Mesothelial cell of epicardium (in vitro differentiated cells): Measurements from ENCODE around the gene ST6GALNAC4. TPM values are rescaled to one million over a fixed set of nuclear protein-coding genes. Genes with fewer than 3 reads are reported as not detected.

ENCODE experiments used
- DNase-seq, 2 experiments: peaks; one replicate each; pipeline ENCODE4 v3.0.0; 2021; ENCODE audit warnings: low spot score in 2 of 2; ENCODE audit not compliant: unreplicated experiment in 2 of 2
- H3K27ac Mint-ChIP-seq: 2 replicates; pipeline ENCODE4 v1.8.0; 2021; ENCODE audit warnings: mixed read lengths
- H3K27me3 Mint-ChIP-seq: 2 replicates; pipeline ENCODE4 v1.8.0; 2021; ENCODE audit warnings: low read depth, mixed read lengths
- H3K36me3 Mint-ChIP-seq: 2 replicates; pipeline ENCODE4 v1.8.0; 2021; ENCODE audit warnings: mixed read lengths
- H3K4me1 Mint-ChIP-seq: 2 replicates; pipeline ENCODE4 v1.8.0; 2021; ENCODE audit warnings: mixed read lengths
- H3K4me3 Mint-ChIP-seq: 2 replicates; pipeline ENCODE4 v1.8.0; 2021; ENCODE audit warnings: mild to moderate bottlenecking, moderate library complexity, mixed read lengths
- H3K9me3 Mint-ChIP-seq: 2 replicates; pipeline ENCODE4 v1.8.0; 2021; ENCODE audit warnings: mixed read lengths
- CTCF ChIP-seq: fragments of 200-600 bp; sonication (generic); IDR thresholded peaks from one replicate; pipeline ENCODE4 v1.5.0; 2021; ENCODE audit warnings: antibody characterized with exemption; ENCODE audit not compliant: unreplicated experiment
- total RNA-seq: library from RNA; stranded (reverse); gene quantifications from 3 replicates; pipeline ENCODE4 v1.2.1, GENCODE V29; 2021

The ST6GALNAC4 gene
- total RNA-seq, 1 donor from 2014 or later: 14.5 TPM

- Mint-ChIP-seq H3K4me1 (peaks cover 7% of the 10 kb centered on the region), H3K27me3 (no peaks in the 10 kb centered on the region), H3K36me3 (peaks cover 66% of the 10 kb centered on the region), H3K27ac (no peak overlapping the region), H3K4me3 (no peak overlapping the region), H3K9me3 (peaks cover 30% of the 10 kb centered on the region)
- no peak for TF ChIP-seq CTCF
- DNase-seq: no peak
Observed at GRCh38 chr9:127893392-127893791, 23.4 kb downstream of the ST6GALNAC4 start.

- no peak for DNase-seq
- Mint-ChIP-seq H3K27ac (no peak overlapping the region), H3K27me3 (no peaks in the 10 kb centered on the region), H3K36me3 (peaks cover 67% of the 10 kb centered on the region), H3K4me3 (no peak overlapping the region), H3K4me1 (peaks cover 6% of the 10 kb centered on the region), H3K9me3 (peaks cover 30% of the 10 kb centered on the region)
- TF ChIP-seq CTCF: no peak
Observed at GRCh38 chr9:127892831-127893230, 24.0 kb downstream of the ST6GALNAC4 start.

- peaks cover 61% of the 10 kb centered on the region for H3K36me3 Mint-ChIP-seq
- H3K4me3 Mint-ChIP-seq: no peak overlapping the region
Observed at GRCh38 chr9:127890053-127890452, 26.8 kb downstream of the ST6GALNAC4 start.

GRCh38 chr9:127887792-127888191 is 29.0 kb downstream of the ST6GALNAC4 start:
- Mint-ChIP-seq H3K36me3 (peaks cover 40% of the 10 kb centered on the region), H3K9me3 (peaks cover 5% of the 10 kb centered on the region)

More at GRCh38 chr9:127890053-127890452, 26.8 kb downstream of the ST6GALNAC4 start:
- no peaks in the 10 kb centered on the region for H3K27me3 Mint-ChIP-seq
- DNase-seq: no peak
- peaks cover 22% of the 10 kb centered on the region for H3K9me3 Mint-ChIP-seq
- H3K27ac Mint-ChIP-seq: no peak overlapping the region
- no peak for TF ChIP-seq CTCF
- no peaks in the 10 kb centered on the region for H3K4me1 Mint-ChIP-seq

GRCh38 chr9:127886401-127886972 is 30.4 kb downstream of the ST6GALNAC4 start:
- peaks cover 32% of the 10 kb centered on the region for H3K36me3 Mint-ChIP-seq
- no peak for TF ChIP-seq CTCF
- H3K9me3 Mint-ChIP-seq: no peaks in the 10 kb centered on the region
- no peak for DNase-seq
- H3K27ac Mint-ChIP-seq: peak overlapping the region; percentile 30
- no peaks in the 10 kb centered on the region for H3K27me3 Mint-ChIP-seq
- no peak overlapping the region for H3K4me3 Mint-ChIP-seq
- H3K4me1 Mint-ChIP-seq: no peaks in the 10 kb centered on the region

More at GRCh38 chr9:127887792-127888191, 29.0 kb downstream of the ST6GALNAC4 start:
- H3K27me3 Mint-ChIP-seq: no peaks in the 10 kb centered on the region
- no peak for DNase-seq
- no peaks in the 10 kb centered on the region for H3K4me1 Mint-ChIP-seq
- no peak overlapping the region for H3K27ac Mint-ChIP-seq
- TF ChIP-seq CTCF: peak; percentile 24
- no peak overlapping the region for H3K4me3 Mint-ChIP-seq
